HG03378 (cell line): Measurements from ENCODE around the gene C21orf58.

Experiments used
- ATAC-seq: cut with Tn5 transposase; IDR thresholded peaks from one replicate; pipeline ENCODE4 v1.9.1; 2021; ENCODE audit warnings: mild to moderate bottlenecking, moderate library complexity; ENCODE audit not compliant: unreplicated experiment

C21orf58 gene

GRCh38 chr21:46354046-46354445 lies 30.4 kb upstream of the C21orf58 start:
- no peak for ATAC-seq

- no peak for ATAC-seq
Observed at GRCh38 chr21:46352913-46353312, 29.2 kb upstream of the C21orf58 start.

GRCh38 chr21:46352164-46352515 lies 28.5 kb upstream of the C21orf58 start:
- ATAC-seq: no peak

GRCh38 chr21:46351476-46352163 lies 27.9 kb upstream of the C21orf58 start:
- ATAC-seq: no peak

DNA sequence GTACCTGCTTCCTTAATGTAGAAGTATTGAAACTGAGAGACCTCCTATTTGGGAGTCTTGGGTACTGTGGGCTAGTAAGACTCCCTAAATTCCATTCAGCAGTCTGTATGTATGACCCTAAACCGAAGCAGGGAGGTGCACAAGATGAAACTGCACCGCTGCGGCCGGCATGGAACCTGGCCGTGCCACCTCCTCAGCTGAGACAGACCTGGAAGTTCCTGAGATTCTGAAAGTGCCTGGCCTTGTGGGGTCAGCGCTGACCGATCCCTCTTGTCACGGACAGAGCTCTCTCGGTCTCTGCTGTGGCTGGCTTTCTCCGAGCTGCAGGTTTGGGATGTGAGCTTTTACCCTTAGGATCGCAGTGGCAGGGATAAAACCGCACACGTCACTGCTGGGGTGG lies 27.3 kb upstream of the C21orf58 start:
- no peak for ATAC-seq

- no peak for ATAC-seq
Observed at GRCh38 chr21:46350571-46350970, 26.9 kb upstream of the C21orf58 start.

DNA sequence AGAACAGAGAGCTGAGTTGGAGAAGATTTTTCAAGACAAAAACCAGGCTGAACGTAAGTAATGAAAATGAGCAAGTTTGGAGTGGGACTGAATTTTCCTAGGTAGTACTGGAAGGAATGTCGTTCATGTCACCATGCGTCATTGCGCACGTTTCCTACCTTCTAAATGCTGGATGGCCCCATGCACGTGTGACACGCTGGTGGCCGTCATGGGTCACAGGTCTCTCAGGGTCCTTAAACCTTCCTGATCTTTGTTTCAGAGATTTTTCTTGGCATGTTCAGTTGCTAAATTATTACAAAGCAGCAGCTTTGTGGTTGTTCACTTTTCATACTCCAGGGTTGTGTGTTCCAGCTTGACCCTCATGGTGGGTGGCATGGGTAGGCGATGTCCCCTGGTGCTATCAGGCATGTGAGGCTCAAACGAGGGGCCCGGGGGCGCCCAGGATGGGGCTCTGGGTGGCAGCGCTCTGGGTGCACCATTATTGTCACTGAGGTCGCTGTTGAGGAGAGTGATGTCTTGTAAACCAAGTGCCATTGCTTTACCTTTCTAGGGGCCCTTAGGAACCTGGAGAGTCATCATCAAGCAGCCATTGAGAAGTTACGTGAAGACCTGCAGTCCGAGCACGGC lies 25.6 kb upstream of the C21orf58 start:
- ATAC-seq: no peak

GRCh38 chr21:46347791-46348381 lies 24.2 kb upstream of the C21orf58 start:
- ATAC-seq: no peak

GRCh38 chr21:46347203-46347550 lies 23.5 kb upstream of the C21orf58 start:
- no peak for ATAC-seq

GRCh38 chr21:46346296-46347202 lies 22.9 kb upstream of the C21orf58 start:
- no peak for ATAC-seq

GRCh38 chr21:46345861-46346260 lies 22.2 kb upstream of the C21orf58 start:
- ATAC-seq: no peak

GRCh38 chr21:46344219-46344915 lies 20.7 kb upstream of the C21orf58 start:
- ATAC-seq: no peak

DNA sequence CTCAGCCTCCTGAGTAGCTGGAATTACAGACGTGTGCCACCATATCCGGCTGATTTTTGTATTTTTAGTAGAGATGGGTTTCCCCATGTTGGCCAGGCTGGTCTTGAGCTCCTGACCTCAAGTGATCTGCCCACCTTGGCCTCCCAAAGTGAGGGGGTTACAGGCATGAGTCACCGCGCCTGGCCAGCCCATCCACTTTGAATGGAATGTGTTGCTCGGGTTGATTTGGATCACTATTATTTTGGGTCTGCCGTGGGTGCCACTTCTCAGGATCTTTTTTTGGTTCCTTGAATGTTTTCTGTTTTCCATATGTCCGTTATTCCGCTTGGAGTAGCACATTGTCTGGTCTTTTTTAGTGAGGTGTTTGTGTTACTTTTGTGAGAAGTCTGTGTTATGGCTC lies 17.3 kb upstream of the C21orf58 start:
- no peak for ATAC-seq

GRCh38 chr21:46336603-46337002 lies 12.9 kb upstream of the C21orf58 start:
- no peak for ATAC-seq

- ATAC-seq: no peak
Observed at GRCh38 chr21:46334351-46335140, 10.9 kb upstream of the C21orf58 start.

DNA sequence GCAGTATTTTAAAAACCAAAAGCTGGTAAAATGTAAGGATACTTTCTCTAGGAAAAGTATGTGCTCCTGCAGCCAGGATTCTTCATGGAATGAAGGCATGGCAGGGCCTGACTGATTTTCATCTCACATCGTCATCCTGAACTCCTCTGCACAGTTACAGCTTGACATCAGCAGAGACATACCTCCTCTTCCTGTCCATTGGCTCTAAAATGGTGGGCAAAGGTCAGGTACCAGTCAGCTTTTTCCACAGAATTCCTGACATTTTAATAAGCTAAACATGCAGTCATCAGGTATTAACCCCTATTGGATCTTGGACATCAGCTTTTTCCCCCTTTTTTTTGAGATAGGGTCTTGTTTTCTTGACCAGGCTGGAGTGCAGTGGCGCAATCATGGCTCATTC lies 6.1 kb upstream of the C21orf58 start:
- no peak for ATAC-seq

- no peak for ATAC-seq
Observed at GRCh38 chr21:46328151-46328550, 4.5 kb upstream of the C21orf58 start.

DNA sequence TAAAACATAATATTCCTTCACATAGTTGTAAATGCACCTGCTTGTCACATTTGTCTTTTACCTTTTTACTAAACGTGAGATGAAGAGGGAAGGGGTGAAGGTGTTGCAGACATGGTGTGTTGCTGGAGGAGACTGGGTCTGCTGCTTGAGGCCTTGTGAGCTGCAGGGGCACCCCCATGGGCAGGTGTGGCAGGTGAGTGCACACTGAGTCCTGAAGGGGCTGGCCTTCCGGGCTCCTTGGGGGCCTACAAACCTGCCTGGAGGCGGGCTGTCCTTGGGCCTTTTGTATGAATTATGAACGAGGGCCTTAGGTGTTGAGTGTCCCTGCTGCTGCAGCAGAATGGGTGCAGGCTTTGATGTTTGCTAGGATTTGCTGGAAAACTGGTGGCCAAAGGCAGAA lies 4.0 kb upstream of the C21orf58 start:
- ATAC-seq: no peak

DNA sequence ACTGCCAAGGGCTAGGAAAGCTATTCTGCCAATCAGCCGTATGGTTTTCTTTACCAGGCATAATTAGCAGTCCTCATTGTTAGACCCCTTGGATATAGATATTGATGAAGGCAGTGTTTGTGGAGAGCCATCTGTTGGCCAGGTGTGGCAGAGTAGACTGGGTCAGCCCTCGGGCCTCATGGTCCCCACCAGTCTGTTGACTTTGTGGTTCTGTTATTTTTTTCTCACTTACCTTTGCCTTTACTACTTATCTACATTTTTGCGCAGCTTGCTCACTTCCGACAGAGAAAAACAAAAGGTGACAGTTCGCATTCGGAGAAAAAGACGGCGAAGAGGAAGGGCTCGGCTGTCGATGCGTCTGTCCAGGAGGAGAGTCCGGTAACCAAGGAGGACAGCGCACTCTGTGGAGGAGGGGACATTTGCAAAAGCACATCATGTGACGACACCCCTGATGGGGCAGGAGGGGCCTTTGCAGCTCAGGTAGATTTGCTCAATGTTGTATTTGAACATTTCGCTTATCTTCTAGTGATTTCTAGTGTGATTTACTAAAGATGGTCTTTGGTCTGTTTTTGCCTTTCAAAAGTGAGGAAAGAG lies 2.5 kb upstream of the C21orf58 start:
- no peak for ATAC-seq
